Gastrocnemius medialis (tissue), 4 donors: ENCODE measurements around the gene LCN10.
"Not testable (repeated sequence)": the region's sequence is repeated elsewhere in the genome, so short reads cannot be mapped to it uniquely, and the experiment has no call there.

ENCODE experiments used
- CTCF ChIP-seq, 5 experiments: fragments of 450-650 bp in 3 of 5; fragments of 200-600 bp in 2 of 5; sonication (generic) in 2 of 5; IDR thresholded peaks in 4 of 5; conservative IDR thresholded peaks in 1 of 5; 1 replicate in 4 of 5; 2 replicates in 1 of 5; pipeline ENCODE4 v1.5.1; 2016 to 2019; ENCODE audit warnings: antibody characterized with exemption in 5 of 5, mild to moderate bottlenecking in 3 of 5, moderate library complexity in 3 of 5
- POLR2A ChIP-seq, 2 donors: fragments of 450-650 bp; IDR thresholded peaks; one replicate each; pipeline ENCODE4 v1.6.1; 2017; ENCODE audit warnings: antibody characterized with exemption in 2 of 2, mild to moderate bottlenecking in 2 of 2, moderate library complexity in 2 of 2

GRCh38 chr9:136704741-136705140, 38.0 kb downstream of the LCN10 start:
- TF ChIP-seq POLR2A (IDR thresholded peaks at IDR 0.05); CTCF (IDR thresholded peaks at IDR 0.05 in 4 of 5, conservative IDR thresholded peaks at IDR 0.05 in 1 of 5): not testable (repeated sequence)
